ENCODE measurements around the gene ANO3.
"Not testable (repeated sequence)": the region's sequence is repeated elsewhere in the genome, so short reads cannot be mapped to it uniquely, and the experiment has no call there.

DNA sequence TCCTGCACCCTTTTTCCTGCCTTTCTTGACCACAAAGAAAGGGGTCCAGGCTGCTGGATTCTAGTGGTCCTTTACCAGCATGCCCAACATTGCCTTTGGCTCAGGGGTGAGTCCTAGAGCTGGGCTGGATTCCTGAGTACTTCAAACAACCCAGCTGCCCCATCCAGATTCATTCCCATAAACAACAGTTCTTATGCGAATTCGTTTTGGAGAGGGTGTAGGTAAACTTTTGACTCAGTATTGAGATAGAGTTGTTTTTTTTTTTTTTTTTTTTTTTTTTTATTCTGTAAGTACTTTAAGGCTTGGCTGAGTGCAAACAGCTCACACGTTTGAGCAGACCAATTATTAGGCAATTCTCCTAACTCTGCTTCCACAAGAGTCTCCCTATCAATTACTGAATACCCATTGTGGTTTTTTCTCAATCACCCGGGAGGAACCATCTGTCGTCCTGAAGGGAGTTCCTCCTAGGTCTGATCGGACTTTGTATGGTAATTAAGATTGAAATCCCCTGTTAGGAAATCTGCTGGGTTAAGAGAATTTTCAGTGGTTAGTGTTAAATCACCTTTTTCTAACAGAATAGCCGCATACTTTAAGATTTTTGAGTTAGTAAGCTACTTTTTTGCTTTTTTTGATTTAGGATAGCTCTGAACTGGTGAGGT lies 263.4 kb downstream of the ANO3 start:
- TF ChIP-seq, protein P1, sequence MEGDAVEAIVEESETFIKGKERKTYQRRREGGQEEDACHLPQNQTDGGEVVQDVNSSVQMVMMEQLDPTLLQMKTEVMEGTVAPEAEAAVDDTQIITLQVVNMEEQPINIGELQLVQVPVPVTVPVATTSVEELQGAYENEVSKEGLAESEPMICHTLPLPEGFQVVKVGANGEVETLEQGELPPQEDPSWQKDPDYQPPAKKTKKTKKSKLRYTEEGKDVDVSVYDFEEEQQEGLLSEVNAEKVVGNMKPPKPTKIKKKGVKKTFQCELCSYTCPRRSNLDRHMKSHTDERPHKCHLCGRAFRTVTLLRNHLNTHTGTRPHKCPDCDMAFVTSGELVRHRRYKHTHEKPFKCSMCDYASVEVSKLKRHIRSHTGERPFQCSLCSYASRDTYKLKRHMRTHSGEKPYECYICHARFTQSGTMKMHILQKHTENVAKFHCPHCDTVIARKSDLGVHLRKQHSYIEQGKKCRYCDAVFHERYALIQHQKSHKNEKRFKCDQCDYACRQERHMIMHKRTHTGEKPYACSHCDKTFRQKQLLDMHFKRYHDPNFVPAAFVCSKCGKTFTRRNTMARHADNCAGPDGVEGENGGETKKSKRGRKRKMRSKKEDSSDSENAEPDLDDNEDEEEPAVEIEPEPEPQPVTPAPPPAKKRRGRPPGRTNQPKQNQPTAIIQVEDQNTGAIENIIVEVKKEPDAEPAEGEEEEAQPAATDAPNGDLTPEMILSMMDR (IDR thresholded peaks at IDR 0.05) = not testable (repeated sequence)
- not testable (repeated sequence) for TF ChIP-seq POLR2AphosphoS5, POLR2A, EP300 (IDR thresholded peaks at IDR 0.05)

All from stomach (tissue), 4 donors.